ENCODE data around the gene NDST1.

Gene NDST1

DNA sequence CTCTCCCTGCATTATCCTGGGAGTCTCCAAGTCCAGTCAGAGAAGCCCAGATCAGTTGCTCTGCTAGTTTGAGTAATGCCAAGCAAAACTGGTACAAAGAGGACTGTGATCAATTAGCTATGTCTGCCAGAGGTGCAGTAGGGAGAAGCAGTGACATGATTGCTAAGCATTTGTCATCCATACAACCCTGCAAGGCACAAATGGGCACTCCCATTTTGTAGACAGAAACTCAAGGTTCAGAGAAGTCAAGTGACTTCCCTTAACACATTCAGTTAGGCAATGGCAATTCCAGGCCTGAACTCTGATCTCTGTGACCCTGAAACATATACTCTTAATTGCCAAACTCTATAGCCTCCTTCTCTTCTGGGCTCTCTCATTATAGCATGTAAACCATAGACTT lies 34.0 kb downstream of the NDST1 start:
- DNase-seq, result no peak

DNA sequence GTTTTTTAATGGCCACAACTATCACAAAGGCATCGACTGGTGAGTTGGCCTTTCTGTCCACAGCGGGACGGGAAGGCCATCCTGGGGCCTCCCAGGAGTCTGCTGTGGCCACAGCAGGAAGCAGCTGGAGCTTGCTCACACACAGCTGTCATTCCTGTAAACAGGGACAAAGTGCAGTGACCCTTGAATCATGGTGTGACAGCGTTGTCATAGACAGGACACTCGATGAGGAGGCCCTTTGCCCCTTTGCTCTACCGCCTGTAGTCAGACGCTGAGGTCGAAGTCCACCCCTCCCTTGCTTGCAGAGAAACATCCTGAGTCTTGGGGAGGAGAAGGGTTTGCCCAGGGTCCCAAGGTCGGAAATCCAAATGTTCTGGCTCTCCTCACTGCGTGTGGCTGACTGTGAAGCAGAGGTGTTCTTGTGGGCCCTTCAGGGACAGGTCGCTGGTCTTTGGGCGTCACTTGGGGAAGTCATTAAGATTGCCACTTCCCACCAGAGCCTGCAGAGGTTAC lies 35.1 kb downstream of the NDST1 start:
- no peak for DNase-seq

DNA sequence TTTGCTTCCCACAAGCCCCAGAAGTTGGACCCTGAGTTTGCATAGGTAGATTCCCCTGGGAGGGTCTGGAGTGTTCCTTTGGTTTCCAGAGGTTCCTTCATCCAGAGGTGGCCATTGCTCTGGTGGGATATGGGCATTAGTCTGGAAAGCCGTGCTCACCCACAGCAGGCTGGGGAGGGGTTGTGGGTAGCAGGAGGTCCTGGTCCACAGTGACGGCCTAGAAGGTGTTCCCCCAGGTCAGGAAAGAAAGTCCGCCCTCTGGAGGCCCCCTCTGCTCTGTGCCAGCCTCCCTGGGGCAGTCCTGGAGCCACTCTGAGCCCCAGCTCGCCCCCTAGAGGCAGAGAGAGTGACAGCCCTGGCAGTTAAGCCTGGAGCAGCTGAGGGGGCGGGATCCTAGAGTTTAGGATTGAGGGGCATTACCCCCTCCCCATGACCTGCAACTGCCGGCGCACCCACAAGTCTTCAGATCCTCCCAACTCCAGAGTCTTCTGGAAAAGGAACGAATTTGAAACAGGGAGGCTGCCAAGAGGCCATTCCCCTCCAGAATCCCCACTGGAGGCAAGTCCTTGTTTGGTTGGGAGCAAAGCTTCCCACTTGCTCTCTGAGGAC lies 36.8 kb downstream of the NDST1 start:
- peak in 37 of 56 donors; percentile 7 to 73 (median 43) for DNase-seq

DNA sequence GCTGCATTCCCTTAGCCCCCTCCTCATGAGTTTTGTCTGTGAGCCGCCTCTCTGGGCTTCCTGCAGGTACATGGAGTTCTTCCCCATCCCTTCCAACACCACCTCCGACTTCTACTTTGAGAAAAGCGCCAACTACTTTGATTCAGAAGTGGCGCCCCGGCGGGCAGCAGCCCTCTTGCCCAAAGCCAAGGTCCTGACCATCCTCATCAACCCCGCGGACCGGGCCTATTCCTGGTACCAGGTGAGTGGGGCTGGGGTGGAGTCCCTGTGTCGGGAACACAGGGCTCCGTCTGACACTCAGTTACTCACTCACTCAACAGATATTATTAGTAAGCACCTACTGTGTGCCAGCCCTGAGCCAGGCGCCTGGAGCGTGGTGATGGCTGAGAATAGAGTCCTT lies 37.3 kb downstream of the NDST1 start:
- no peak for DNase-seq

GRCh38 chr5:150548123-150548522 lies 40.2 kb downstream of the NDST1 start:
- no peak for DNase-seq

- DNase-seq, result no peak
These were observed 41.8 kb downstream of the NDST1 start for GRCh38 chr5:150549735-150550134.

DNA sequence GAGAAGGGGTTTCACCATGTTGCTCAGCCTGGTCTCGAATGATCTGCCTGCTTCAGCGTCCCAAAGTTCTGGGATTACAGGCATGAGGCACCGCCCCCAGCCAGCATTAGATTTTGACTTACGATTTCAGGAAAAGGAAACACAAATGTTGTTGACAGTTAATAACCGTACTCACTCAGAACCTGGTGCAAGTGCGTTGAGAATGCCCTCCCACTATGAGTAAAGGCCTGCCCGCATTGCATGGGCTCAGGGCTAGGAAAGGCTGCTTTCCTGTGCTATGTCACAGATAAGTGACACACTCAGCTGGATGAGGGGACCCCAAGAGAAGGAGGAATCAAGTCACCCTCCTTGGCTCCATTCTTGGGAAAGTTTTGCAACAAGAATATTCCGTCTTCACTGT lies 42.4 kb downstream of the NDST1 start:
- no peak for DNase-seq

DNA sequence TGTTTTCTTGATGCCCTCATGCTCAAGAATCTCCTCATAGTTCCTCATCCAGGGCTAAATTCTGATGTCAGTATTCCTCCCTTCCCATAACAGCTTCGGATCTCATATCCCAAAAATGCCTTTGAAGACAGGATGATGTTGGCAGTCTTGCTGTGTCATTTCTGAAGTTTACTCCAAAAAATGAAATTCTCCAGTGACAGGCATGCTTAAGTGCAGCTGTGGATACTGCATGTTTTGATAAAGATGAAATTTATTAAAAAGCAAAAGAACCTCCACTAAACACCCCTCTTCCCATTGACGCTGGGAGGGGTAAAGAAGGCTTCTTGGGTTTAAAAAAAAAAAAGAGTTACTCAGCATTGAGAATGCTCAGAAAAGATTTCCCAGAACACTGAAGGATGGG lies 43.1 kb downstream of the NDST1 start:
- no peak for DNase-seq

- DNase-seq, result no peak
These were observed 45.5 kb downstream of the NDST1 start for GRCh38 chr5:150553402-150553801.

GRCh38 chr5:150553911-150554310 lies 46.0 kb downstream of the NDST1 start:
- DNase-seq, result no peak

DNA sequence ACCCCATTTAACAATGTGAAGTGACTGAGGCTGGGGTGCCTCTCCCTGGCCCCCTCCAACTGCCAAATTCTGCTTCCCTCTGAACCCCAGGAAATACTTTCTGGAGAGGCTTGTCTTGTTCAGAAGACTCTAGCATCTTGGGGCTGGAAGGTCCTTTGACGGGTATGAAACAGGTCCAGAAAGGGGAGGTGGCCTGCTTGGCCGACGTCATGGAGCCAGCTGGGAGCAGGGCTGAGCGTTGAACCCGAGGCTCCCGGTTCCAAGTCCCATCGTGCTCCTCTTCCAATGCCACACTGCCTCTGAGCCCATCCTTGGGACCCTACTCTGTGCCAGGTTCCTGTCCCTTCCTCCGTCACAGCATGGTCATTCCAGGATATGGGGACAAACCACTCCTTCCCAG lies 46.9 kb downstream of the NDST1 start:
- no peak for DNase-seq

GRCh38 chr5:150556106-150556505 lies 48.2 kb downstream of the NDST1 start:
- DNase-seq, result no peak

- DNase-seq, result no peak
These were observed 49.1 kb downstream of the NDST1 start for GRCh38 chr5:150556859-150557508.

GRCh38 chr5:150557509-150557872 lies 49.6 kb downstream of the NDST1 start:
- no peak for DNase-seq

DNA sequence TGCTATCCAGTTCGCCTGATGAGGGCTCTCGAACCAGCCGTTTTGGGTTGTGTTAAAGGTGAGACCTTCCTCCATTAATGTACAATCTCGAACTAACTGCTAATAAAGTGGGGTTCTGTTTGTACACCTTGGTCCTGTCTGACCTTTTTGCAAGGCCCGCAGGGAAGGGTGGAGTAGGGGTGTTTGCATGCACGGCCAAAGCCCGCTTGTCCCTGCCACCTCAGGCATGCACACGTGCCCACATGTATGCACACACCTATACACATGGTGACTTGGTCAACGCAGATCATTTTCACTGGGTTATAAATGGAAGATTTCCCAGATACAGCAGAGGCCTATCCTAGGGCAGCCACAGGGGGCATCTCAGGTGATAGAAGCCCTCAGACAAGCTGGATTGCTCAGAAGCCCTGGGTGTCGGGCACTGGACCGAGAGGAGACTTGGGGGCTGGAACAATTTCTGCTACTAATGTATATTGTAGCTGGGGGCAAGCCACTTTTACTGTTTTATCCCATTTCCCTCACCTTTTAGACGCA lies 50.2 kb downstream of the NDST1 start:
- DNase-seq, result no peak

- no peak for DNase-seq
These were observed 51.2 kb downstream of the NDST1 start for GRCh38 chr5:150559088-150559487.

DNA sequence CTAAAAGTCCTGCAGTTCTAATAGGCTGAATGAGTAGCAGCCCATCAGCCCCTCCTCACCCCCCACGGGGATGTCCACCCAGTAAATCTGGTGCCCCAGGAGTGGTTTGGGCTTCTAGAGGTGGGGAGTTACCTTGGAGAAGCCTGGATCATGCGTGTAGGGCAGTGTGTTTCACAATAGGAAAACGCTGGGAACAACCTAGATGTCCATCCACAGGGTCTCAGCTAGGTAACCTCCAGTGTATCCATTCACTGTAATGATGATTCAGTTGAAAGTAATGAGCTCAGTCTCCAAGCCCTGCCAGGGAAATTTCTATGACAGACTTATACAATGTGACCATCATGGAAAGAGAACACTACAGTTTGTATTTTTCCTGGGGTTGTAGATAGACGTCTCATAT lies 51.8 kb downstream of the NDST1 start:
- DNase-seq, result no peak

DNA sequence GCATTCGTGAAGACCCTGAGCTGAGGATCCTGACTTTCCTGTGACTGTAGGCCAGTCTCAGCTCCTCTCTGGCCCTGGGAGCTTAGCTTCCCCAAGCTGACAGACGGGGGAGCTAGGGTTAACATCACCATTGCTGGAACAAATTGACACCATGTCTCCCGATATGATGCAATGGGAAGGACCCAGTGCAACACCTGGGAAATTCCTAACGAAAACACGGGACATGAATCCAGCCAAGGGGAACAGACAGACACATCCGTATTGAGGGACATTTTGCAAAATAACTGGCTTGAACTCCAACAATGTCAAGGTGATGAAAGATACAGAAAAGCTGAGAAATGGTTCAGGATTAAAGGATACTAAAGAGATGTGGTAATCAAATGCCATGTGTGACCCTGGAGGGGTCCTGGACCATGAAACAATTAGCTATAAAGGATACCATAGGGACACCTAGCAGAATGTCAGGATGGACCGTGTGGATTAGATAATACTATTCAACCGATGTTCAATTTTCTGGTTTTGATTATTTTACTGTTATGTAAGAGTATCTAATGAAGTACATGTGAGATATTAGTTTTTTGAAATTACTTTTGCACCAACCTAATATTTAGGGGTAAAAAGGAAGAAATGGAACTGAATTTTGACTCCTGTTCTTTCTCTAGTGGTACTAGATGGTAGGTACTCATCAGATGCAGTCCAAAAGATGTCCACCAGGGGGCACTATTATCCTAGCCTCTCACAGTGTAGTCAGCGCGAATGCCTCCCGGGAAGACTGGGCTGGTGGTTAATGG lies 52.7 kb downstream of the NDST1 start:
- DNase-seq, result peak in 53 of 56 donors; percentile 4 to 97 (median 62)

DNA sequence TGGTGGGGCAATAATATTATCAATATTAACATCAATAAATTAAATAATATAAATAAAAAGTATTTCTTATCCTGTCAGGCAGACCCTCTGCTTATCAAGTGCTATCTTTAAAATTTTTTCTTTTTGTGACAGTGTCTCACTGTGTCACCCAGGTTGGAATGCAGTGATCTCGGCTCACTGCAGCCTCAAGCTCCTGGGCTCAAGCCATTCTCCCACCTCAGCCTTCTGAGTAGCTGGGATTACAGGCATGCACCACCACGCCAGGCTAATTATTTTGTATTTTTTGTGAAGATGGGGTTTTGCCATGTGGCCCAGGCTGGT lies 53.2 kb downstream of the NDST1 start:
- DNase-seq, result no peak

DNA sequence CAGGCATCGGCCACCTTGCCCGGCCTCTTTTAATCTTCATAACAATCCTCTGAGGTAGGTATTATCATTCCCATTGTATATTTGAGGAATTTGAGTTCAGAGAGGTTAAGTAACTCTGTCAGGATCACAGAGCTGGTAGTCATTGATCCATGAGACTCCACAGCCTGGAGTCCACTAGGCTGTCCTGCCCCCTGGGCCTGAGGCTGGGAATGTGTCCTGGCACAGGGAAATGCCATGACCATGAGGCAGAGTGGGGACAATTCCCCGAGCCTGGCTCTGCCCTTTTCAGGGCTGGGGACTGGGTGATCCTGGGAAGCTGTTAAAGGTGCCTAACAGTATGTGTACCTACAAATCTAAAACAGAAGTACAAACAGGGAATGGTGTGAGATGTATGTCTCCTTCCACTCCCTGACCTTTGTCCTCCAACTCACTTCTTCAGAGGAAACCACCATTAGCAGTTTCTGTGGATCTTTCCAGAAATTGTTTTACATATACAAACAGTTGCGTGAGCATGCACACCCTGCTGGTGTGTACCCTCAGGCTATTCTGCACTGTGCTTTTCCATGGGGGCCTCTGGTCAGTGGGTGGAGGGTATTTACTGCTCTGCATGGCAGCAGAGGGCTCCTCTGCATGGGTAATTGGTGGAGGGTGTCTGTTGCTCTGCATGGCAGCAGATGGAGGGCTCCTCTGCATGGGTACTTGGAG lies 53.8 kb downstream of the NDST1 start:
- no peak for DNase-seq

DNA sequence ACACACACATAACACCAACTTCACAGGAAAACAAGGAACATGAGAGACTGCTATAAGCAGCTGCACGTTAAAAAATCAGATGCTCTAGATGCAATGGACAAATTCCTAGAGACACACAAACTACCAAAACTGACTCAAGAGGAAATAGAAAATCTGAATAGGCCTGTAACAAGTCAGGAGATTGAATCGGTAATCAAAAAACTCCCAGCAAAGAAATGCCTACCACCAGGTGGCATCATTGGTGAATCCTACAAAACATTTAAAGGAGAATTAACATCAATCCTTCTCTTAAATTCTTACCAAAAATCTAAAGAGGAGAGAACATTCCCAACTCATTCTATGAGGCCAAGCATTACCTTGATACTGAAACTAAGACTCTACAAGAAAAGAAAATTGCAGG lies 54.9 kb downstream of the NDST1 start:
- DNase-seq, result no peak

- no peak for DNase-seq
These were observed 57.9 kb downstream of the NDST1 start for GRCh38 chr5:150565868-150566267.

All from amygdala (tissue), 56 donors.